Naive B cell (primary cell): Measurements from ENCODE around the gene KIF24. TPM values are rescaled to one million over a fixed set of nuclear protein-coding genes. Genes with fewer than 3 reads are reported as not detected.
"Not testable (repeated sequence)": the region's sequence is repeated elsewhere in the genome, so short reads cannot be mapped to it uniquely, and the experiment has no call there.

Experiments used
- ATAC-seq, 2 donors: fragments of 150-1000 bp; cut with Tn5 transposase; 2 replicates each; pipeline ENCODE4 v1.10.0; 2021; ENCODE audit warnings: low read depth in 2 of 2, mild to moderate bottlenecking in 2 of 2, moderate library complexity in 2 of 2
- DNase-seq: peaks from one replicate; pipeline ENCODE4 v3.0.0; 2022
- H3K27ac Mint-ChIP-seq, 6 donors: one replicate each; pipeline ENCODE4 v1.8.0; 2020 to 2022; ENCODE audit warnings: mild to moderate bottlenecking in 6 of 6, mixed read lengths in 6 of 6, moderate library complexity in 5 of 6, inconsistent platforms in 2 of 6
- H3K27me3 Mint-ChIP-seq, 3 donors: one replicate each; pipeline ENCODE4 v1.8.0; 2021 to 2022; ENCODE audit warnings: mixed read lengths in 3 of 3, mild to moderate bottlenecking in 1 of 3
- H3K36me3 Mint-ChIP-seq, 2 donors: one replicate each; pipeline ENCODE4 v1.8.0; 2020 to 2022; ENCODE audit warnings: mixed read lengths in 2 of 2, inconsistent platforms in 1 of 2, mild to moderate bottlenecking in 1 of 2
- H3K4me1 Mint-ChIP-seq, 3 donors: one replicate each; pipeline ENCODE4 v1.8.0; 2020 to 2022; ENCODE audit warnings: mixed read lengths in 3 of 3, inconsistent platforms in 1 of 3, mild to moderate bottlenecking in 1 of 3, moderate library complexity in 1 of 3
- H3K4me3 Mint-ChIP-seq, 8 donors: one replicate each; pipeline ENCODE4 v1.8.0; 2020 to 2022; ENCODE audit warnings: mild to moderate bottlenecking in 8 of 8, mixed read lengths in 8 of 8, moderate library complexity in 8 of 8, inconsistent platforms in 2 of 8
- H3K9me3 Mint-ChIP-seq, 7 donors: one replicate each; pipeline ENCODE4 v1.8.0; 2020 to 2022; ENCODE audit warnings: mixed read lengths in 7 of 7, mild to moderate bottlenecking in 5 of 7, inconsistent platforms in 2 of 7, moderate library complexity in 1 of 7
- polyA plus RNA-seq, 6 donors: library from polyadenylated mRNA; unstranded; fragments of 300-500 nt; fragmentation: Illumina TruSeq; gene quantifications; one replicate each; pipeline ENCODE4 v1.2.3, GENCODE V29; 2021; ENCODE audit warnings: low read depth in 6 of 6

Gene KIF24
- polyA plus RNA-seq, 6 donors from 2014 or later: 0.07 to 0.21 (median 0.12) TPM; not detected in 1

- peaks cover 0 to under 1% (median 0%) of the 10 kb centered on the region in 7 donors for H3K9me3 Mint-ChIP-seq
- H3K27ac Mint-ChIP-seq: no peak overlapping the region
- H3K27me3 Mint-ChIP-seq: no peaks in the 10 kb centered on the region
- H3K36me3 Mint-ChIP-seq: peaks cover 7 to 11% of the 10 kb centered on the region in 2 donors
- H3K4me1 Mint-ChIP-seq: peaks cover 0 to 3% (median 0%) of the 10 kb centered on the region in 3 donors
- ATAC-seq: no peak
- DNase-seq: no peak
- no peak overlapping the region for H3K4me3 Mint-ChIP-seq
Measured at GRCh38 chr9:34349324-34349723, 20.3 kb upstream of the KIF24 start.

- no peaks in the 10 kb centered on the region for H3K27me3 Mint-ChIP-seq
- H3K9me3 Mint-ChIP-seq: no peaks in the 10 kb centered on the region
- H3K4me1 Mint-ChIP-seq: peaks cover 0 to 3% (median 0%) of the 10 kb centered on the region in 3 donors
- H3K4me3 Mint-ChIP-seq: no peak overlapping the region
- no peak for ATAC-seq
- peaks cover 7 to 19% of the 10 kb centered on the region in 2 donors for H3K36me3 Mint-ChIP-seq
- no peak for DNase-seq
- peak overlapping the region in 1 of 6 donors; percentile 44 for H3K27ac Mint-ChIP-seq
Measured at GRCh38 chr9:34347800-34348158, 18.7 kb upstream of the KIF24 start.

- peaks cover 7 to 19% of the 10 kb centered on the region in 2 donors for H3K36me3 Mint-ChIP-seq
- ATAC-seq (no peak), DNase-seq (no peak)
- no peaks in the 10 kb centered on the region for H3K9me3 Mint-ChIP-seq
- peaks cover 0 to 3% (median 0%) of the 10 kb centered on the region in 3 donors for H3K4me1 Mint-ChIP-seq
- H3K27me3 Mint-ChIP-seq: no peaks in the 10 kb centered on the region
- H3K4me3 Mint-ChIP-seq: no peak overlapping the region
- H3K27ac Mint-ChIP-seq: peak overlapping the region in 1 of 6 donors; percentile 44
Measured at GRCh38 chr9:34346873-34347799, 18.1 kb upstream of the KIF24 start.

GRCh38 chr9:34343605-34344004 lies 14.5 kb upstream of the KIF24 start:
- H3K27me3 Mint-ChIP-seq: no peaks in the 10 kb centered on the region
- H3K4me1 Mint-ChIP-seq: peaks cover 0 to 5% (median 0%) of the 10 kb centered on the region in 3 donors
- H3K27ac Mint-ChIP-seq: no peak overlapping the region
- ATAC-seq: no peak
- no peak for DNase-seq
- H3K36me3 Mint-ChIP-seq: peaks cover 8% of the 10 kb centered on the region in 2 donors
- no peaks in the 10 kb centered on the region for H3K9me3 Mint-ChIP-seq
- no peak overlapping the region for H3K4me3 Mint-ChIP-seq

- H3K36me3 Mint-ChIP-seq: peaks cover 8% of the 10 kb centered on the region in 2 donors
- no peak overlapping the region for H3K27ac Mint-ChIP-seq
- H3K4me3 Mint-ChIP-seq: no peak overlapping the region
Measured at GRCh38 chr9:34343090-34343489, 14.0 kb upstream of the KIF24 start.

GRCh38 chr9:34341659-34342295 lies 12.7 kb upstream of the KIF24 start:
- H3K27ac Mint-ChIP-seq: no peak overlapping the region
- no peak overlapping the region for H3K4me3 Mint-ChIP-seq
- no peaks in the 10 kb centered on the region for H3K27me3 Mint-ChIP-seq
- no peaks in the 10 kb centered on the region for H3K9me3 Mint-ChIP-seq
- DNase-seq (no peak), ATAC-seq (no peak)
- H3K36me3 Mint-ChIP-seq: peaks cover 8% of the 10 kb centered on the region in 2 donors
- H3K4me1 Mint-ChIP-seq: peaks cover 0 to 5% (median 0%) of the 10 kb centered on the region in 3 donors

More at GRCh38 chr9:34343090-34343489, 14.0 kb upstream of the KIF24 start:
- no peaks in the 10 kb centered on the region for H3K27me3 Mint-ChIP-seq
- peaks cover 0 to 5% (median 0%) of the 10 kb centered on the region in 3 donors for H3K4me1 Mint-ChIP-seq
- ATAC-seq (no peak), DNase-seq (no peak)
- H3K9me3 Mint-ChIP-seq: no peaks in the 10 kb centered on the region

- no peak for DNase-seq
- ATAC-seq: no peak
- H3K9me3 Mint-ChIP-seq: no peaks in the 10 kb centered on the region
- peaks cover 7 to 8% of the 10 kb centered on the region in 2 donors for H3K36me3 Mint-ChIP-seq
- no peak overlapping the region for H3K4me3 Mint-ChIP-seq
- peaks cover 0 to 8% (median 0%) of the 10 kb centered on the region in 3 donors for H3K4me1 Mint-ChIP-seq
- H3K27me3 Mint-ChIP-seq: no peaks in the 10 kb centered on the region
- H3K27ac Mint-ChIP-seq: no peak overlapping the region
Measured at GRCh38 chr9:34338665-34339385, 9.8 kb upstream of the KIF24 start.

- H3K27ac Mint-ChIP-seq, H3K36me3 Mint-ChIP-seq, H3K4me3 Mint-ChIP-seq, H3K4me1 Mint-ChIP-seq, H3K27me3 Mint-ChIP-seq, DNase-seq, H3K9me3 Mint-ChIP-seq, ATAC-seq: not testable (repeated sequence)
Measured at GRCh38 chr9:34338079-34338478, 9.0 kb upstream of the KIF24 start.

GRCh38 chr9:34337403-34337802 lies 8.3 kb upstream of the KIF24 start:
- DNase-seq: no peak
- Mint-ChIP-seq H3K27me3 (no peaks in the 10 kb centered on the region), H3K36me3 (peaks cover 0 to 8% of the 10 kb centered on the region in 2 donors), H3K4me3 (no peak overlapping the region), H3K9me3 (no peaks in the 10 kb centered on the region), H3K27ac (no peak overlapping the region), H3K4me1 (peaks cover 0 to 10% (median under 1%) of the 10 kb centered on the region in 3 donors)
- ATAC-seq: no peak

GRCh38 chr9:34335376-34335775 lies 6.3 kb upstream of the KIF24 start:
- no peaks in the 10 kb centered on the region for H3K27me3 Mint-ChIP-seq
- H3K4me3 Mint-ChIP-seq: no peak overlapping the region
- H3K36me3 Mint-ChIP-seq: peaks cover 0 to 6% of the 10 kb centered on the region in 2 donors
- DNase-seq (no peak), ATAC-seq (no peak)
- H3K27ac Mint-ChIP-seq: peak overlapping the region in 1 of 6 donors; percentile 59
- peaks cover 14 to 22% (median 14%) of the 10 kb centered on the region in 3 donors for H3K4me1 Mint-ChIP-seq
- no peaks in the 10 kb centered on the region for H3K9me3 Mint-ChIP-seq

GRCh38 chr9:34334916-34335315 lies 5.8 kb upstream of the KIF24 start:
- Mint-ChIP-seq H3K27me3 (no peaks in the 10 kb centered on the region), H3K4me1 (peaks cover 19 to 22% (median 19%) of the 10 kb centered on the region in 3 donors), H3K27ac (peak overlapping the region in 1 of 6 donors; percentile 69), H3K36me3 (peaks cover 0 to 1% of the 10 kb centered on the region in 2 donors), H3K4me3 (no peak overlapping the region), H3K9me3 (no peaks in the 10 kb centered on the region)
- ATAC-seq (no peak), DNase-seq (no peak)

GRCh38 chr9:34334337-34334824 lies 5.3 kb upstream of the KIF24 start:
- Mint-ChIP-seq H3K27me3 (no peaks in the 10 kb centered on the region), H3K4me1 (peaks cover 23 to 25% (median 24%) of the 10 kb centered on the region in 3 donors), H3K9me3 (no peaks in the 10 kb centered on the region), H3K27ac (no peak overlapping the region), H3K4me3 (no peak overlapping the region), H3K36me3 (no peaks in the 10 kb centered on the region)
- ATAC-seq: no peak
- DNase-seq: no peak

- Mint-ChIP-seq H3K9me3 (no peaks in the 10 kb centered on the region), H3K27me3 (no peaks in the 10 kb centered on the region), H3K4me3 (no peak overlapping the region), H3K4me1 (peaks cover 25% of the 10 kb centered on the region in 3 donors), H3K36me3 (no peaks in the 10 kb centered on the region), H3K27ac (peak overlapping the region in 1 of 6 donors; percentile 33)
- ATAC-seq (no peak), DNase-seq (no peak)
Measured at GRCh38 chr9:34333836-34334235, 4.8 kb upstream of the KIF24 start.
